Kidney (tissue), 14 donors: ENCODE measurements around the gene CARS1. TPM values are rescaled to one million over a fixed set of nuclear protein-coding genes. Genes with fewer than 3 reads are reported as not detected.

Experiments
- DNase-seq, 5 donors: peaks; one replicate each; pipeline ENCODE4 v3.0.0-alpha.2; 2013 to 2020
- FAIRE-seq: peaks from 2 replicates; lab custom pipeline; 2012; peaks lifted over from hg19 to GRCh38; lab: Jason Lieb, UNC
- H3K27ac ChIP-seq, 2 donors: one replicate each; pipeline ENCODE4 v1.7.0; 2013; ENCODE audit warnings: low read depth in 2 of 2, low read length in 2 of 2, inconsistent platforms in 1 of 2
- H3K27me3 ChIP-seq: one replicate; pipeline ENCODE4 v1.7.1; 2013; ENCODE audit warnings: low read length, inconsistent platforms; ENCODE audit not compliant: control insufficient read depth, insufficient read depth
- H3K36me3 ChIP-seq, 3 donors: one replicate each; pipeline versions ENCODE4 v1.7.0 to v1.7.1; 2013; ENCODE audit warnings: low read length in 3 of 3, control low read depth in 1 of 3, inconsistent platforms in 1 of 3; ENCODE audit not compliant: insufficient read depth in 3 of 3, control insufficient read depth in 2 of 3
- H3K4me1 ChIP-seq, 3 donors: one replicate each; pipeline versions ENCODE4 v1.7.0 to v1.7.1; 2013; ENCODE audit warnings: low read length in 3 of 3, inconsistent platforms in 1 of 3, low read depth in 1 of 3; ENCODE audit not compliant: control insufficient read depth in 2 of 3, insufficient read depth in 2 of 3
- H3K4me3 ChIP-seq, 3 donors: one replicate each; pipeline versions ENCODE4 v1.7.0 to v1.8.1; 2013; ENCODE audit warnings: low read length in 3 of 3, control low read depth in 1 of 3, inconsistent platforms in 1 of 3
- H3K9ac ChIP-seq, 3 donors: one replicate each; pipeline versions ENCODE4 v1.7.0 to v1.7.1; 2013; ENCODE audit warnings: low read length in 3 of 3, control low read depth in 1 of 3, inconsistent platforms in 1 of 3
- H3K9me3 ChIP-seq, 3 donors: one replicate each; pipeline versions ENCODE4 v1.7.0 to v1.7.1; 2013; ENCODE audit warnings: low read length in 3 of 3, control low read depth in 1 of 3, inconsistent platforms in 1 of 3; ENCODE audit not compliant: control insufficient read depth in 2 of 3, insufficient read depth in 1 of 3
- CTCF ChIP-seq: IDR thresholded peaks from 3 replicates; pipeline ENCODE4 v1.5.1; 2012; ENCODE audit warnings: mild to moderate bottlenecking, moderate library complexity, borderline replicate concordance; ENCODE audit not compliant: insufficient read depth; ENCODE audit errors: extremely low read depth
- intact Hi-C: fragments of 100-400 bp; cut with DNase I; formaldehyde crosslinking; loops from one replicate; pipeline ENCODE4 v1.11.1; 2022
- polyA plus RNA-seq: library from polyadenylated mRNA; stranded (reverse); fragments of 350-450 nt; fragmentation: Illumina TruSeq; extraction: RNeasy Lipid Tissue Mini Kit (QIAGEN cat#74804); gene quantifications from one replicate; pipeline ENCODE4 v1.2.3, GENCODE V29; 2014; ENCODE audit warnings: low read depth, low replicate concordance; ENCODE audit not compliant: insufficient read depth
- total RNA-seq: library from RNA; stranded (reverse); fragmentation: NEBNext Ultra II Directional; extraction: Animal tissue kit (Norgen Biotek cat#: 25700); gene quantifications from one replicate; pipeline ENCODE4 v1.2.1, GENCODE V29; 2021
- donor health status: control.
- donor health status: control.
- donor health status: control.
- donor health status: control.
- donor health status: control.
- donor health status: DM: yes; HTN: yes; CAD: no.
- donor health status: Normal renal cell carcinoma (clear cell type).

The CARS1 gene
- total and polyA plus RNA-seq, 2 donors from 2014 or later: 26.5 to 49.5 TPM

GRCh38 chr11:2976294-2977063 is 80.7 kb downstream of the CARS1 start:
- no peak overlapping the region for H3K4me3 ChIP-seq
- H3K9ac ChIP-seq: no peak overlapping the region
- TF ChIP-seq CTCF: no peak
- intact Hi-C loops: no loop called here
- peaks cover 19 to 39% (median 38%) of the 10 kb centered on the region in 3 donors for H3K36me3 ChIP-seq
- FAIRE-seq: no peak
- no peak for DNase-seq
- H3K4me1 ChIP-seq: peaks cover 0 to 4% (median 0%) of the 10 kb centered on the region in 3 donors
- H3K27me3 ChIP-seq: no peaks in the 10 kb centered on the region
- no peak overlapping the region for H3K27ac ChIP-seq
- H3K9me3 ChIP-seq: no peaks in the 10 kb centered on the region

GRCh38 chr11:2975594-2975993 is 81.6 kb downstream of the CARS1 start:
- peak; percentile 57 for TF ChIP-seq CTCF
- H3K27ac ChIP-seq: no peak overlapping the region
- DNase-seq (peak in 1 of 5 donors; percentile 40), FAIRE-seq (no peak)
- peaks cover 0 to 4% (median 0%) of the 10 kb centered on the region in 3 donors for H3K4me1 ChIP-seq
- no peak overlapping the region for H3K9ac ChIP-seq
- H3K9me3 ChIP-seq: no peaks in the 10 kb centered on the region
- no peak overlapping the region for H3K4me3 ChIP-seq
- H3K27me3 ChIP-seq: no peaks in the 10 kb centered on the region
- intact Hi-C loops: no loop called here
- peaks cover 19 to 46% (median 45%) of the 10 kb centered on the region in 3 donors for H3K36me3 ChIP-seq

GRCh38 chr11:2974272-2974671 is 83.0 kb downstream of the CARS1 start:
- Histone ChIP-seq H3K9me3 (no peaks in the 10 kb centered on the region), H3K4me3 (no peak overlapping the region), H3K4me1 (peaks cover 0 to 4% (median 0%) of the 10 kb centered on the region in 3 donors), H3K36me3 (peaks cover 25 to 59% (median 57%) of the 10 kb centered on the region in 3 donors), H3K27me3 (no peaks in the 10 kb centered on the region), H3K9ac (no peak overlapping the region), H3K27ac (no peak overlapping the region)
- no peak for DNase-seq
- intact Hi-C loops: no loop called here
- TF ChIP-seq CTCF: no peak
- FAIRE-seq: no peak
